Middle frontal gyrus (tissue), 1 donor: ENCODE results near the gene MLPH.
A peak's percentile ranks its signal among the peaks of the same experiment; 100 is the strongest.
"Not testable (repeated sequence)": the region's sequence is repeated elsewhere in the genome, so short reads cannot be mapped to it uniquely, and the experiment has no call there.

Experiments used
- DNase-seq: peaks from one replicate; pipeline ENCODE4 v3.0.0-alpha.2; 2015; ENCODE audit warnings: low spot score; ENCODE audit errors: extremely low spot score

Gene MLPH

GRCh38 chr2:237581326-237581725, 94.3 kb downstream of the MLPH start:
- DNase-seq: no peak

- DNase-seq: peak; percentile 21
Observed at GRCh38 chr2:237581751-237582746, 95.0 kb downstream of the MLPH start.

- no peak for DNase-seq
Observed at GRCh38 chr2:237583385-237584295, 96.6 kb downstream of the MLPH start.

DNA sequence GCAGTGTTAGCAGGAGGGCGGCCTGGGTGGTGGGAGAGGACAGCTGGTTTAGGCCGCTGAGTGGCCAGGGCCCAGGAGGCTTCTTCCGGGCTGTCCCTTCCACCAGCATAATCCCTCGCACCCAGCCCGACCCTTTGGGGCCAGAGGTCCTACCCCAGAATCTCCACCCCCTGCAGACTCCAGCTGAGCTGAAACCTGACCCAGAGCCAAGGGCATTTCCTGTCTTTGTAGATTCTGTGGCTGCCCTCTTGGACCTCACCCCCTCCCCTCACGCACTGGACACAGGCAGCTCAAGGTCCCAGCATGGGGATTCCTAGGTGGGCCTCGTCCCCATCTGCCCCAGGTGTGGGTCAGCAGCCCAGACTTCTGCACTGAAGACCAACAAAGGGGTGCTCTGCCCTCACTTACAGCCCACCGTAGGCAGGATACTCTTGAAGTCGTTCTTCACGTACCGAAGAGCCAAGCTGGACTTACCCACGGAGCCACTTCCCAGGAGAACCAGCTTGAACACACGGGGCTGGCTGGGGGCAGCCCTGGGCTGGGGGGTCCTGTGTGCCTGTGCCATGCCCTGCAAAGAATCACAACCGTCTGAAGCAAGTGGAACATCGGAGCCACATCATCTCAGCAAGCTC, 98.7 kb downstream of the MLPH start:
- no peak for DNase-seq

- no peak for DNase-seq
Observed at GRCh38 chr2:237588044-237588696, 101.1 kb downstream of the MLPH start.

DNA sequence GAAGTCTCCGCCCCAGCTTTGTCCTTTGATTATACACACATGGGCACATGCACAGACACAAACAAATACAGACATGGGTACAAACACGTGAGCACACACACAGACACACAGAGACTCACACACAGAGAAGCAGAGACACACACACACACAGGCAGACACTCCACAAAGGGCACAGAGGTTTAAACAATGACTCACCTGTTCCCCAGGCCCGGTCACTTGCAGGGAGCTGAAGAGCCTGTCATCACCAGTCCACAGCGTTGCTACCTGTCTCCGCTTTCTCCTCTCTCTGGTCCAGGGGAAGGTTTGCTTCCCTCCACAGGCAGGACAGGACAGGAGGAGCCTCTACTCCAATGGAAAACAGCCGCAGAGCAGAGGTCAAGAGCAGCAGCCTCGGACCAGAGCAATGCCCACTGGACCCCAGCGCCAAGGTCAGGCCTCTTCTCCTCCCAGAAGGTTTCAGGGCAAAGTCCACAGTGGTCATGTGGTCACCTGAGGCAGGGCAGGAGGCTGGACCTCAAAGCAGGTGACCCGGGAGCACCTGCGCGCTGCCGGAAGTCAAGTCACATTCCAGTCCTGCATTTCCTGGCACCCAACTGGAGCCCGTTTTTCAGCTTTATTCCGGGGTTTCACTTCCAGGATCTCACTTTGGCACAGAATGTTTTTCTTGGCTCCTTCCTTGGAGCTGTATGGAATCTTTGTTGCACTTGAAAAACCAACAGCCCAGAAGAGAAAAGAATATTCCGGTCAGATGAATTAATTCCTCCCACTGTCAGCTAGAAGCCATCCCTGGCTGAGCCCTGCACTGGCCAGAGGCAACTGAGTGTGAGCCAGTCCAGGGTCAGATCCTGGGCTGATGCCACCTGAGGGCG, 103.5 kb downstream of the MLPH start, which contains the start of gene RAB17:
RAB17 (minus strand) TSS at position 463 of the 869 bp plus-strand sequence. CDS start 4,580 bp downstream, outside the sequence.
- DNase-seq: no peak

GRCh38 chr2:237591141-237591881, 104.3 kb downstream of the MLPH start:
- no peak for DNase-seq

- no peak for DNase-seq
Observed at GRCh38 chr2:237592425-237592980, 105.5 kb downstream of the MLPH start.

DNA sequence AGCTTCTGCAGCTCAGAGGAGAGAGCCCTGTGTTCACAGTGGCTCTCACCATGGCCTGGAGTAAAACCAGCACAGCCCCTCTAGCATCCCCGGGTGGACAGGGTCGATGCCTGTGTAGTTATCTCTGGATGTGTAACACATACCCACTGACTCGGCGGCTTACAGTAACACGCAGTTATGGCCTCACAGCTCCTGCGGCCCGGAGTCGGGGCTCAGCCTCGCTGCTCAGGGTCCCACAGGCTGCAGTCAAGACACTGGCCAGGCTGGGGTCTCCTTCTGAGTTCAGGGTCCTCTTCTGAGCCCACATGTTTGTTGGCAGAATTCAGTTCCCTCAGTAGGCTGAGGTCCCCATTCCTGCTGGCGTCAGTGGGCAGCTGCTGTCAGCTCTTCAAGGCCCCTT, 106.0 kb downstream of the MLPH start:
- DNase-seq: no peak

DNA sequence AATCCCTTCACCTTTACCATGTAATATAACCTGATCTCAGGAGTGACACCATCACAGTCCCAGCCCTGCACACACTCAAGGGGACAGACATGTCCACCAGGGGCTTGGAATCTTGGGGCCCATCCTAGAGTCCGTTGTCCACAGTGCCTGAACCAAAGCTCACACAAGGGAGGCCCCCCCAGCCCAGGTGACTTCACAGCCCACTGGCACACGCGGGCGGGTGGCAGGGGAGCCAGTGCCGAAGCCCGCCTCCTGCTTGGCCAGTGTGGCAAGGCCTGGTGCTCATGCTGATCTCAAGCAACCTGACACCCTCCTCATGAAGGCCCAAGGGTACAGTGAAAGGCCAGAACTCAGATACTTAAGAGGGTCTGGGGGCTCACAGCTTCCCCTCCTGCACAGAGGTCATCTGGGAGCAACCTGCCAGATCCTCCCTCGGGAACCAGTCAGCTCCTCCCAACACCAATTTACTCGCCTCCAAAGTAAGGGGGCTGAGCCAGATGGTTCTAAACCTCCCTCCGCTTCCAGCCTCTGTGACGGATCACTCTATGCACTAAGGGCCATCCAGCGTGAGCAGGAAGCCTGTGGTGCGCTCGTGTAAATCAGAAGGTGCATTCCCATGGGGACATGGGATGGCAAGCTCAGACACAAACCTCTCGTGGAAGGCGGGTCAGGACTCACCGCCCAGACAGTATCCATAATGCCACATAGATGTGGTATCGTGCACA, 106.7 kb downstream of the MLPH start:
- DNase-seq: no peak

GRCh38 chr2:237594514-237594871, 107.4 kb downstream of the MLPH start:
- no peak for DNase-seq

DNA sequence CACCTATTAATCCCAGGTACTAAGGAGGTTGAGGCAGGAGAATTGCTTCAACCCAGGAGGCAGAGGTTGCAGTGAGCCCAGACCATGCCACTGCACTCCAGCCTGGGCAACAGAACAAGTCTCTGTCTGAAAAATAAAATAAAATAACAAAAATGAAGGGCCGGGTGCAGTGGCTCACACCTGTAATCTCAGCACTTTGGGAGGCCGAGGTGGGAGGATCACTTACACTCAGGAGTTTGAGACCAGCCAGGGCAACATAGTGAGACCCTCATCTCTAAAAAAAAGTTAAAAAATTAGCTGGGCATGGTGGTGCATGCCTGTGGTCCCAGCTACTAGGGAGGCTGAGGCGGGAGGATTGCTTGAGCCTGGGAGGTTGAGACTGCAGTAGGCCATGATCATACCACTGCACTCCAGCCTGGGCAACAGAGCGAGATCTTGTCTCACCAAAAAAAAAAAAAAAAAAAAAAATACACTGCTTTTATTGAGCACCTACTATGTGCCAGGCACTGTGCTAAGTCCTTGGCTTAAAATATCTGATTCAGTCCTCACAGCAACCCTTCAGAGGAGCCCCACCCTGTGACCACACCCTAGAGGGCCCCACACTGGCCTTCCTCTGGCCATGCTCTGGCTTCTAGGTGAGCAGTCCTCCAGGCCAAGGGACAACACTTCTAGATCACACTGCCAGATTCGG, 108.9 kb downstream of the MLPH start:
- not testable (repeated sequence) for DNase-seq

GRCh38 chr2:237596520-237597195, 109.6 kb downstream of the MLPH start:
- DNase-seq: no peak

- DNase-seq: no peak
Observed at GRCh38 chr2:237597196-237598145, 110.4 kb downstream of the MLPH start.

GRCh38 chr2:237598468-237599208, 111.6 kb downstream of the MLPH start:
- DNase-seq: no peak
